GM18951 (cell line): ENCODE data around the gene OR13C8.
"Not testable (repeated sequence)": the region's sequence is repeated elsewhere in the genome, so short reads cannot be mapped to it uniquely, and the experiment has no call there.

Source experiments
- POLR2A ChIP-seq: IDR thresholded peaks from 4 replicates; pipeline ENCODE4 v1.6.1; 2011; ENCODE audit warnings: mild to moderate bottlenecking; ENCODE audit not compliant: insufficient read length, insufficient read depth; ENCODE audit errors: extremely low read depth
- in situ Hi-C: fragments of 300-500 bp; cut with MboI; formaldehyde crosslinking; loops from one replicate; pipeline ENCODE4 v1.12.0; 2022; ENCODE audit warnings: low sequenced_read_pairs, mixed read lengths, inconsistent platforms; ENCODE audit not compliant: unreplicated experiment

OR13C8 gene

GRCh38 chr9:104568868-104569267, at the start of gene OR13C8:
Gene OR13C8 (plus strand): TSS chr9:104569168. CDS start chr9:104569168, 0 bp downstream.
- in situ Hi-C loops, result no loop called here
- no peak for TF ChIP-seq POLR2A

GRCh38 chr9:104520241-104520640, 48.7 kb upstream of the OR13C8 start:
- in situ Hi-C loops, result not testable (repeated sequence)

- TF ChIP-seq POLR2A, result no peak
Observed at GRCh38 chr9:104527109-104527508, 41.9 kb upstream of the OR13C8 start, which contains the start of gene OR13C4. Gene OR13C4 (minus strand): TSS chr9:104527209. CDS start chr9:104527209, 0 bp downstream.

GRCh38 chr9:104536756-104537155, 32.2 kb upstream of the OR13C8 start, which contains the start of gene OR13C3:
Gene OR13C3 (minus strand): TSS chr9:104536856. CDS start chr9:104536723, 133 bp downstream.
- TF ChIP-seq POLR2A, result no peak
- in situ Hi-C loops, result no loop called here

More at GRCh38 chr9:104527109-104527508, 41.9 kb upstream of the OR13C8 start, which contains the start of gene OR13C4:
- in situ Hi-C loops, result no loop called here

- in situ Hi-C loops, result no loop called here
- TF ChIP-seq POLR2A, result no peak
Observed at GRCh38 chr9:104539275-104539674, 29.7 kb upstream of the OR13C8 start.

- in situ Hi-C loops, result no loop called here
- no peak for TF ChIP-seq POLR2A
Observed at GRCh38 chr9:104544644-104545043, 24.3 kb upstream of the OR13C8 start.

GRCh38 chr9:104553261-104553660, 15.7 kb upstream of the OR13C8 start:
- TF ChIP-seq POLR2A, result no peak

GRCh38 chr9:104555521-104555920, 13.4 kb upstream of the OR13C8 start:
- no peak for TF ChIP-seq POLR2A
- in situ Hi-C loops, result no loop called here

More at GRCh38 chr9:104553261-104553660, 15.7 kb upstream of the OR13C8 start:
- in situ Hi-C loops, result no loop called here

GRCh38 chr9:104556830-104557634, 11.9 kb upstream of the OR13C8 start:
- no peak for TF ChIP-seq POLR2A
- in situ Hi-C loops, result no loop called here

- no peak for TF ChIP-seq POLR2A
- in situ Hi-C loops, result no loop called here
Observed at GRCh38 chr9:104564358-104564757, 4.6 kb upstream of the OR13C8 start.

GRCh38 chr9:104572612-104573011, 3.6 kb downstream of the OR13C8 start:
- in situ Hi-C loops, result no loop called here
- TF ChIP-seq POLR2A, result no peak

GRCh38 chr9:104575456-104575855, 6.5 kb downstream of the OR13C8 start:
- in situ Hi-C loops, result no loop called here
- TF ChIP-seq POLR2A, result no peak

- in situ Hi-C loops, result no loop called here
- TF ChIP-seq POLR2A, result no peak
Observed at GRCh38 chr9:104577263-104577662, 8.3 kb downstream of the OR13C8 start.

GRCh38 chr9:104580562-104580961, 11.6 kb downstream of the OR13C8 start:
- TF ChIP-seq POLR2A, result no peak
- in situ Hi-C loops, result no loop called here
